IMR-90 (cell line): ENCODE results near the gene COL5A2. TPM values are rescaled to one million over a fixed set of nuclear protein-coding genes. Genes with fewer than 3 reads are reported as not detected.

Experiments
- ATAC-seq: fragments of 200-7000 bp; cut with Tn5 transposase; 2 replicates; pipeline ENCODE4 v1.9.1; 2020; ENCODE audit warnings: low read depth, mild to moderate bottlenecking, moderate library complexity
- BruUV-seq: library from RNA; stranded (reverse); fragments of 400-500 nt; replicated peaks from 2 replicates; lab custom pipeline; 2021; lab: Mats Ljungman, UMichigan
- CTCF ChIA-PET: fragments of 300-600 bp; formaldehyde crosslinking; extraction: SDS; loops from one replicate; lab custom pipeline; 2021; ENCODE audit warnings: antibody characterized with exemption; lab: Yijun Ruan, JAX
- POLR2A ChIA-PET: fragments of 300-600 bp; sonication (Branson Sonifier 250); formaldehyde crosslinking; loops from one replicate; lab custom pipeline; 2022; ENCODE audit warnings: antibody characterized with exemption; ENCODE audit not compliant: unreplicated experiment; lab: Charles Lee
- DNase-seq: peaks from one replicate; pipeline ENCODE4 v3.0.0; 2013
- H2AFZ ChIP-seq: replicated peaks from 2 replicates; pipeline ENCODE3; 2013; ENCODE audit warnings: low read length, mild to moderate bottlenecking; ENCODE audit not compliant: poor library complexity
- H2AK5ac ChIP-seq: 2 replicates; pipeline ENCODE4 v1.6.1; 2013; ENCODE audit warnings: low read depth, low read length, inconsistent platforms
- H2AK9ac ChIP-seq: replicated peaks from 2 replicates; pipeline ENCODE3; 2013; ENCODE audit warnings: mild to moderate bottlenecking, low read depth, low read length, moderate library complexity; ENCODE audit not compliant: poor library complexity
- H2BK120ac ChIP-seq: 2 replicates; pipeline ENCODE4 v1.6.1; 2013; ENCODE audit warnings: low read depth, low read length, inconsistent platforms
- H2BK15ac ChIP-seq: 3 replicates; pipeline ENCODE4 v1.6.1; 2013; ENCODE audit warnings: low read depth, low read length, inconsistent platforms
- H2BK20ac ChIP-seq: 2 replicates; pipeline ENCODE4 v1.6.1; 2013; ENCODE audit warnings: low read depth, mild to moderate bottlenecking, inconsistent platforms, low read length, moderate library complexity
- H2BK5ac ChIP-seq: 2 replicates; pipeline ENCODE4 v1.6.1; 2013; ENCODE audit warnings: mild to moderate bottlenecking, low read depth, low read length, inconsistent platforms; ENCODE audit not compliant: poor library complexity, severe bottlenecking
- H3K14ac ChIP-seq: replicated peaks from 2 replicates; pipeline ENCODE4 v1.6.1; 2013; ENCODE audit warnings: low read depth, low read length, inconsistent platforms
- H3K18ac ChIP-seq: 2 replicates; pipeline ENCODE4 v1.6.1; 2013; ENCODE audit warnings: low read depth, low read length, control low read depth
- H3K23ac ChIP-seq: 2 replicates; pipeline ENCODE4 v1.6.1; 2013; ENCODE audit warnings: low read depth, low read length, inconsistent platforms
- H3K27ac ChIP-seq: 2 replicates; pipeline ENCODE4 v1.5.1; 2013; ENCODE audit warnings: mild to moderate bottlenecking, control low read depth, low read length; ENCODE audit not compliant: insufficient read depth
- H3K27me3 ChIP-seq: 2 replicates; pipeline ENCODE4 v1.6.1; 2013; ENCODE audit warnings: low read length; ENCODE audit not compliant: control insufficient read depth, insufficient read depth
- H3K36me3 ChIP-seq: 2 replicates; pipeline ENCODE4 v1.6.1; 2013; ENCODE audit warnings: low read length, mixed read lengths; ENCODE audit not compliant: control insufficient read depth, insufficient read depth
- H3K4ac ChIP-seq: 2 replicates; pipeline ENCODE4 v1.6.1; 2013; ENCODE audit warnings: low read depth, low read length, inconsistent platforms
- H3K4me1 ChIP-seq: 2 replicates; pipeline ENCODE4 v1.6.1; 2013; ENCODE audit warnings: low read length, mixed read lengths; ENCODE audit not compliant: control insufficient read depth, insufficient read depth
- H3K4me2 ChIP-seq: 2 replicates; pipeline ENCODE4 v1.6.1; 2013; ENCODE audit warnings: low read depth, mild to moderate bottlenecking, control low read depth, low read length, moderate library complexity
- H3K4me3 ChIP-seq: 2 replicates; pipeline ENCODE4 v1.5.1; 2013; ENCODE audit warnings: low read depth, mild to moderate bottlenecking, control low read depth, low read length, moderate library complexity; ENCODE audit not compliant: insufficient read depth
- H3K56ac ChIP-seq: 2 replicates; pipeline ENCODE4 v1.6.1; 2013; ENCODE audit warnings: low read length, inconsistent platforms; ENCODE audit not compliant: insufficient read depth; ENCODE audit errors: extremely low read depth
- H3K79me1 ChIP-seq, 2 experiments: 2 replicates each; pipeline ENCODE4 v1.6.1; 2013; ENCODE audit warnings: low read length in 2 of 2, inconsistent platforms in 1 of 2, low read depth in 1 of 2
- H3K9ac ChIP-seq: 2 replicates; pipeline ENCODE4 v1.6.1; 2013; ENCODE audit warnings: low read depth, low read length, control low read depth
- H3K9me1 ChIP-seq: 2 replicates; pipeline ENCODE4 v1.6.1; 2013; ENCODE audit warnings: low read length, inconsistent platforms; ENCODE audit not compliant: insufficient read depth
- H3K9me3 ChIP-seq: 2 replicates; pipeline ENCODE4 v1.6.1; 2013; ENCODE audit warnings: low read length; ENCODE audit not compliant: control insufficient read depth, insufficient read depth
- H4K20me1 ChIP-seq: 2 replicates; pipeline ENCODE4 v1.6.1; 2013; ENCODE audit warnings: low read length, inconsistent platforms; ENCODE audit not compliant: insufficient read depth
- H4K5ac ChIP-seq: 2 replicates; pipeline ENCODE4 v1.6.1; 2013; ENCODE audit warnings: mild to moderate bottlenecking, low read depth, low read length, control low read depth
- H4K8ac ChIP-seq, 2 experiments: 2 replicates each; pipeline ENCODE4 v1.6.1; 2013; ENCODE audit warnings: low read depth in 2 of 2, low read length in 2 of 2, control low read depth in 1 of 2, inconsistent platforms in 1 of 2
- H4K91ac ChIP-seq: 2 replicates; pipeline ENCODE4 v1.6.1; 2013; ENCODE audit warnings: low read depth, low read length, inconsistent platforms; ENCODE audit not compliant: insufficient read depth
- CEBPB ChIP-seq: IDR thresholded peaks from 2 replicates; pipeline ENCODE4 v1.6.1; 2012; ENCODE audit warnings: low read depth, low read length, improper control_type of control experiment
- RAD21 ChIP-seq: IDR thresholded peaks from 2 replicates; pipeline ENCODE4 v1.6.1; 2012; ENCODE audit warnings: low read length, improper control_type of control experiment
- WGBS, 2 experiments: methylation state at CpG; one replicate each; pipeline versions ENCODE4 v1.1.5 to v1.1.7; 2013; ENCODE audit warnings: missing lambda C conversion rate in 2 of 2; ENCODE audit not compliant: insufficient read length in 1 of 2; ENCODE audit errors: extremely low coverage in 2 of 2; 5-methylcytosine and 5-hydroxymethylcytosine counted together
- dilution Hi-C: fragments of 300-500 bp; cut with HindIII; formaldehyde crosslinking; loops from one replicate; pipeline ENCODE4 v1.14.3; 2018; ENCODE audit warnings: low sequenced_read_pairs; ENCODE audit not compliant: unreplicated experiment
- in situ Hi-C: fragments of 300-500 bp; cut with MboI; formaldehyde crosslinking; loops from 3 replicates; pipeline ENCODE4 v1.14.3; 2019; ENCODE audit warnings: low sequenced_read_pairs, inconsistent platforms, mixed read lengths
- intact Hi-C: fragments of 100-400 bp; cut with micrococcal nuclease; formaldehyde crosslinking; loops from 2 replicates; pipeline ENCODE4 v1.10.0; 2022
- polyA plus RNA-seq, 3 experiments: library from polyadenylated mRNA; depleted of rRNA; stranded (reverse); fragments of >200 nt; gene quantifications; 2 replicates each; pipeline ENCODE4 v1.2.3, GENCODE V29; 2012; ENCODE audit warnings: low replicate concordance in 1 of 3
- total RNA-seq: library from RNA; depleted of rRNA; stranded (reverse); fragments of >200 nt; gene quantifications from 2 replicates; pipeline ENCODE4 v1.2.3, GENCODE V29; 2012

The COL5A2 gene
- total and polyA plus RNA-seq, 2 of the 4 experiments (the other 2 are of a cell fraction): 181 to 257 TPM

DNA sequence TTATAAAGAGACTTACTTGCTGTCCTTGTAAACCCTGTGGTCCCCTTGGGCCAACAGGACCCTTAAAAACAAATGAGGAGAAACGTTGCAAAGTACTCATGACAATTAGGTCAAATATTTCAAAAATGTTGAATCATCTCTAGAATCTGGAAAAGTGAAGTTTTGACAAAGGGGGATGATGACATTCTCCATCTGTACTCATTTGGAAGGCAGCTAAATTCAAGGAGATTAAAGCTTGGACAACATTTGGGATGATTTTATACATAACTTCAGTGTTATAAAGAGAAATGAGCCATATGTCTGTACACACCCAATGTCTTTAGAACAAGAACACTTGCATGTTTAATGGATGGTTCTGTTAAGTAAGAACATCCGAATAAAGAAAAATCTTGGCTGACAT lies 92.9 kb downstream of the COL5A2 start:
- Histone ChIP-seq H3K36me3 (peaks cover 38% of the 10 kb centered on the region), H3K9me1 (0 out of 2 replicates have a peak, but pooled peaks cover 3% of the 10 kb centered on the region), H2AK9ac (no peak overlapping the region), H4K20me1 (no peaks in the 10 kb centered on the region), H3K9me3 (no peaks in the 10 kb centered on the region), H3K56ac (peak overlapping the region; percentile 60), H4K5ac (no peak overlapping the region; the same call in 1 of the 2 replicates), H3K27me3 (no peaks in the 10 kb centered on the region), H3K4me3 (no peak overlapping the region), H2BK15ac (no peak overlapping the region), H3K9ac (no peak overlapping the region), H3K4ac (peak overlapping the region; percentile 14; the same call in 1 of the 2 replicates), H2BK5ac (peak overlapping the region; percentile 98), H3K14ac (no peak overlapping the region), H2AK5ac (no peak overlapping the region), H4K8ac (no peak overlapping the region; a peak in 1 of 4 replicates), H3K79me1 (peaks cover 17 to 43% of the 10 kb centered on the region in 2 experiments), H3K18ac (peak overlapping the region; percentile 80), H3K4me1 (peaks cover 14% of the 10 kb centered on the region), H3K27ac (peak overlapping the region; percentile 50; the same call in 1 of the 2 replicates), H3K4me2 (peak overlapping the region; percentile 6; the same call in 1 of the 2 replicates), H3K23ac (no peak overlapping the region), H2BK120ac (peak overlapping the region; percentile 75; the same call in 1 of the 2 replicates), H4K91ac (no peak overlapping the region; the same call in 1 of the 2 replicates), H2BK20ac (peak overlapping the region; percentile 51; the same call in 1 of the 2 replicates), H2AFZ (no peak overlapping the region)
- ATAC-seq: peak; percentile 48
- ChIA-PET POLR2A (no interaction called here), CTCF (interaction anchor here (0.6 kb wide), 1 partner anchor 562 kb away, joined by 3 read pairs; no protein-coding TSS in a partner anchor)
- dilution Hi-C loops: no loop called here
- TF ChIP-seq RAD21: no peak
- TF ChIP-seq CEBPB: peak; percentile 49; the same call in 1 of the 2 replicates
- in situ Hi-C loops: no loop called here
- DNase-seq: peak; percentile 80
- no CpG with 5 or more reads among the region's 2 CpGs for WGBS, 2 experiments
- intact Hi-C loops: no loop called here
- no TSS peak for BruUV-seq
